ENCODE data around the gene SCFD2. TPM values are rescaled to one million over a fixed set of nuclear protein-coding genes. Genes with fewer than 3 reads are reported as not detected.

SCFD2 gene
- polyA plus RNA-seq, 6 donors from 2014 or later: 11.6 to 22.7 (median 19.3) TPM

DNA sequence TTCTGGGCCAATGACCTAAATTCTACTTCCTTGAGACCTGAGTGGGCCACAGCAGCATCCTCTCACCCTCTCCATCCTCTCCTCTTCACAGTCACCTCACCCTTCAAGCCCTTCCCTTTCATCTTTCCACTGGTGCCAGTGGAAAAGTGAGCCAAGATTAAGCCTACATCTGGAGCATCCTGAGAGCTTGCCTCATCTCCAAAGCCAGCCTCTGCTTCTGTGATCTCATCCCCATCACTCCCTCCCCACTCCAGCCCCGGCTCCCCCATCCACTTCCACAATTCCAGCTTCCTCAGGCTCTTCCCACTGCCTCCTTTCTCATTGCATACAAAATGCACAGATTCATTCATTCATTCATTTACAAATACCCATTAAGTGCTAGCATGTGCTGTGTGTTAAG lies 513.8 kb downstream of the SCFD2 start:
- Mint-ChIP-seq H3K4me1 (no peaks in the 10 kb centered on the region), H3K27ac (peak overlapping the region in 1 of 6 donors; percentile 16)
- no peak for DNase-seq

DNA sequence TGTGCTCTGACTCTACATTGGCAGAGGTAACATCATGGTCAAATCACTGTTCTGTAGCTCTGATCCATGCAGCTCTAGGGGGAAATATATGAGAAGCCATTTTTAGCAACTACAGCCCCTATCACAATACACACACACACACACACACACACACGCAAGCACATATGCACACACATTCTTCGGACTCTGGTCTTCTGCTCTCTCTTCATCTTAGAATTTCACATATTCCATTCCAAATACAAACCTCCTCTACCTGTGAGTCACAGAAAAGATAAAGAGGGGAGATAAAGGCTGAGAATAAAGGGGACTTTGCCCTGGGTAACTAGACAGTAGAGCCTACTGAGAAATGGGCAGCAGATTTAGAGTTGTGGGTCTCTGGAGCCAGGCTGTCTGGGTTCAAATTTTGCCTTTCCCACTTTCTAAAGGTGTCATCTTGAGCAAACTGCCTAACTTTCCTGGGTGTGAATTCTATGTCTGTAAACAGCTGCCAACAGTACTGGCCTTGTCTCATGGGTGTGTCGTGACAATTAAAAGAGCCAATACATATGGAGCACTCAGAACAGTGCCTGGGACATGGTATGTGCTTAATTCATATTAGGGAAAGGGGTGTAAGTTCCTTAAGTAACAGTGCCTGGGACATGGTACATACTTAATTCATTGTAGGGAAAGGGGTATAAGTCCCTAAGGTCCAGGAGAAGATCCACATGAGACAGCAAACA lies 515.3 kb downstream of the SCFD2 start:
- no peak overlapping the region for H3K27ac Mint-ChIP-seq
- H3K4me1 Mint-ChIP-seq: no peaks in the 10 kb centered on the region
- H3K4me3 Mint-ChIP-seq: no peak overlapping the region
- no peaks in the 10 kb centered on the region for H3K27me3 Mint-ChIP-seq
- DNase-seq (no peak), ATAC-seq (ENCODE audit: low read depth in 2 of 2) (no peak)
- no peaks in the 10 kb centered on the region for H3K36me3 Mint-ChIP-seq
- no peaks in the 10 kb centered on the region for H3K9me3 Mint-ChIP-seq

More for the DNA sequence above, 513.8 kb downstream of the SCFD2 start:
- peaks cover 5 to 12% (median 6%) of the 10 kb centered on the region in 3 donors for H3K27me3 Mint-ChIP-seq
- peaks cover 0 to 2% (median 0%) of the 10 kb centered on the region in 7 donors for H3K9me3 Mint-ChIP-seq
- H3K4me3 Mint-ChIP-seq: no peak overlapping the region
- H3K36me3 Mint-ChIP-seq: peaks cover 0 to under 1% of the 10 kb centered on the region in 2 donors
- no peak for ATAC-seq (ENCODE audit: low read depth in 2 of 2)

DNA sequence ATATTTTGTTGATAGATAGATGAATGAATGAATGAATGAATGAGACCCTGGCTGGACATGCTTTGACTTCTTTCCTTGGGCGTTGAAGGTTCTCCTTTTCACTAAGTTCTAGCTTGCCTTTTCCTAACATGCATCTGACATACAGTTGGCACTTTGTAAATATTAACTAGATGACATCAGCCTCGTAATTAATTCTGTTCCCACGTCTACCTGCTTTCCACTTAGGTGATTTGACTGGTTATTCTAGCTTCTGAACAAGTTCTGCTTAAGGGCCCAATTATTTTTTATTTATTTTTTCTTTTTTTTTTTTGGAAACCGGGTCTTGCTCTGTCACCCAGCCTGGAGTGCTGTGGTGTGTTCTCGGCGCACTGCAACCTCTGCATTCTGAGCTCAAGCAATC lies 517.6 kb downstream of the SCFD2 start:
- Mint-ChIP-seq H3K4me1 (peaks cover 8 to 13% (median 11%) of the 10 kb centered on the region in 3 donors), H3K27me3 (no peaks in the 10 kb centered on the region), H3K36me3 (no peaks in the 10 kb centered on the region), H3K27ac (no peak overlapping the region), H3K9me3 (peaks cover 0 to 5% (median 0%) of the 10 kb centered on the region in 7 donors), H3K4me3 (no peak overlapping the region)
- no peak for ATAC-seq (ENCODE audit: low read depth in 2 of 2)
- DNase-seq: no peak

DNA sequence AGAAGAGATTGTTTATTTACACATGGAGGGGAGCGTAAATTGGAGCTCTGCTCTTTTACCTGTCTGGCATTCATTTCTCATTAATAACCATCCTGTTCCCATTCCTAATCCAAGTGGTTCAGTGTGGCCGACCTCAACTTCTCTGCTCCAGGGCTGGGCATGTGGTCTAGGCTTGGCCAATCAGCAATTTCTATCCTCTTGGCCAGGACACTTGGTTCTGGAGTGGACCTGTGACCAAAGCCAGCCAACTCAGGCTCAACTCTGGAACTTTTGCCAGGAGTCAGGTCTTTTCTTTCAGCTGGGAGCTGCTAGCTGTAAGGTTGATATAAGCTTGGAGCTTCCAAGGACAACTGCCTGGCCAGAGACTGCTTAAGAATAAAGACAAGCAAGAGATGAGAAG lies 519.4 kb downstream of the SCFD2 start:
- H3K36me3 Mint-ChIP-seq: no peaks in the 10 kb centered on the region
- ATAC-seq (ENCODE audit: low read depth in 2 of 2) (no peak), DNase-seq (no peak)
- H3K4me3 Mint-ChIP-seq: no peak overlapping the region
- H3K27ac Mint-ChIP-seq: peak overlapping the region in 3 of 6 donors; percentile 25 to 78 (median 27)
- H3K4me1 Mint-ChIP-seq: peaks cover 12 to 20% (median 19%) of the 10 kb centered on the region in 3 donors
- no peaks in the 10 kb centered on the region for H3K27me3 Mint-ChIP-seq
- peaks cover 0 to 5% (median 0%) of the 10 kb centered on the region in 7 donors for H3K9me3 Mint-ChIP-seq

DNA sequence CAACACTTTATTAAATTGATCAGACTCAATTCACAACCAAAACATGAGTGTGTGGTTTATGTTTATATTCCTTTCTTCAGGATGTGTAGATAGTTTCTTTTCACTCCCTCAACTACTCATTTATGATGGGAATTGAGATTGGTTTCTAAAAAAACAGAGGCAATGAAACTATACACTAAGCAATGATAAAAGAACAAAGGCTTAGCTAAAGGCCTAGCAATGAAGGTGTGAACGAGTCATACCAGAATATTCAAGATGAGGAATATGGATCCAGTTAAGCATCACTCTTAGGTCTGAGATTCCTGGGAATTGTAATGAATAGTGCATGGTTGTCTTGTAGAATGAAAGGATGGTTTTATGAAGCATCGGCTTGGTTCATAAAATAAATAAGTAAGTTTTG lies 521.3 kb downstream of the SCFD2 start:
- H3K9me3 Mint-ChIP-seq: peaks cover 0 to 5% (median 0%) of the 10 kb centered on the region in 7 donors
- no peaks in the 10 kb centered on the region for H3K36me3 Mint-ChIP-seq
- H3K4me3 Mint-ChIP-seq: no peak overlapping the region
- H3K27me3 Mint-ChIP-seq: no peaks in the 10 kb centered on the region
- peak overlapping the region; percentile 6 to 94 (median 70) for H3K27ac Mint-ChIP-seq
- DNase-seq (no peak), ATAC-seq (ENCODE audit: low read depth in 2 of 2) (no peak)
- peaks cover 12 to 20% (median 19%) of the 10 kb centered on the region in 3 donors for H3K4me1 Mint-ChIP-seq

DNA sequence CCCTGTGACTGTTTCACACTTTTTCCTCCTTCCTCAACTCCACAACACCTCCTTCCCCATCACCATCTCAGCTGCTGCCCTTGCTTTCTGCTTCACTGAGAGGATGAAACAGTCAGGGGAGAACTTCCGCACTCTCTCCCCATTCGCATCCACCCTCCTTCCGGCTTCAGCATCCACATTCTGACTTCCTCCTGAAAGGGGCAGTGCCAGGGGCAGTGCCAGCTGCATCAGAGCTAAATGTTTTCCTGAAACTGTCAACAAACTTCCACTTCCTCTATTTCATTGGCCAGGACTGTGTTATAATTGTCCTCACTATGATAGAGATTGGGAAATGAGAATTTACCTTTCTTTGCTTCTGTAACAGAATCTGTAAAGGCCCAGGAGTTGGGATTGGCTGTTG lies 521.9 kb downstream of the SCFD2 start:
- Mint-ChIP-seq H3K9me3 (peaks cover 0 to 5% (median 0%) of the 10 kb centered on the region in 7 donors), H3K36me3 (no peaks in the 10 kb centered on the region), H3K4me3 (peak overlapping the region in 6 of 8 donors; percentile 27 to 85 (median 52)), H3K4me1 (peaks cover 12 to 20% (median 19%) of the 10 kb centered on the region in 3 donors), H3K27me3 (peaks cover 0 to 2% (median 0%) of the 10 kb centered on the region in 3 donors), H3K27ac (peak overlapping the region; percentile 73 to 96 (median 89))
- ATAC-seq (ENCODE audit: low read depth in 2 of 2) (peak; percentile 92 to 94), DNase-seq (peak; percentile 51)

DNA sequence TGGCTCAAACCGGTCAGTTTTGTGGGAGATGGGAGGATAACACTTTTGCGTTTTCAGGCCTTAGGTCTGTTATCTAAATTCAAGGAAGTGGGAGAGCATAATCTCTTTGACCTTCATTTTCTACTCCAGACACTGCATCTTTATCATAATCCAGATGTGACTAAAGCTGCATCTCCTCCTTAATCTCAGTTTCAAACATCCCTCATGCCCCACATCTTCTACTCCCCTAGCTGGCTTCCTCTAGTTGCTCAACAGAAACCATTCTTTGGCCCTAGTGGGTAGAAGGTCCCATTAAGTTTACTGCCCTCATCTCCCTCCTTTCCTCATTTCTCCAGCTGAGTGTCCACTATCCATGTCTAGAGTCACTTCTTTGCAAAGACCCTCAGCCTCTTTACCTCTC lies 522.5 kb downstream of the SCFD2 start:
- Mint-ChIP-seq H3K36me3 (no peaks in the 10 kb centered on the region), H3K4me1 (peaks cover 12 to 20% (median 19%) of the 10 kb centered on the region in 3 donors), H3K27me3 (peaks cover 0 to 4% (median 0%) of the 10 kb centered on the region in 3 donors), H3K27ac (peak overlapping the region; percentile 15 to 96 (median 89)), H3K4me3 (peak overlapping the region in 7 of 8 donors; percentile 7 to 71 (median 50)), H3K9me3 (peaks cover 0 to 5% (median 0%) of the 10 kb centered on the region in 7 donors)
- ATAC-seq (ENCODE audit: low read depth in 2 of 2) (no peak), DNase-seq (no peak)

DNA sequence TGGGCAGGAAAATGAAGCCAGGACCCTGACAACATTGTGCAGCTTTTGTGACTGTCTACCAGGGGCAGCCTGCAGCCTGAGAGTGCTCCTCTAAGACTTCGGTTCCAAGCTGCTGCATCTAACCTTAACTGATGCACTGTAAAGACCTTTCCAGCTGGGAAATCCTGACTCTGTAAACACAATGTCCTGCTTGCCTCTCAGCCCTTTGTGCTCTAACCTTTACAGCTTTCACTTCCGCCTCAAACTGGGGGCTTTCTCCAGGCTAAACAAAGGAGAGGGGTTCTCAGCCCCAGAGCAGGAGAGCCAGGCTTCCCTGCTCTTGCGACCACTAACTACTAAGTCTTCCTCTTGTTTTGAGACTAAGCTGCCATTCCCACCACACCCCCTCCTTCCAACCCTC lies 523.1 kb downstream of the SCFD2 start:
- Mint-ChIP-seq H3K36me3 (no peaks in the 10 kb centered on the region), H3K9me3 (peaks cover 0 to 5% (median 0%) of the 10 kb centered on the region in 7 donors), H3K27ac (peak overlapping the region in 4 of 6 donors; percentile 0 to 96 (median 88)), H3K27me3 (peaks cover 0 to 4% (median 0%) of the 10 kb centered on the region in 3 donors), H3K4me3 (no peak overlapping the region), H3K4me1 (peaks cover 12 to 20% (median 19%) of the 10 kb centered on the region in 3 donors)
- no peak for DNase-seq
- ATAC-seq (ENCODE audit: low read depth in 2 of 2): no peak

DNA sequence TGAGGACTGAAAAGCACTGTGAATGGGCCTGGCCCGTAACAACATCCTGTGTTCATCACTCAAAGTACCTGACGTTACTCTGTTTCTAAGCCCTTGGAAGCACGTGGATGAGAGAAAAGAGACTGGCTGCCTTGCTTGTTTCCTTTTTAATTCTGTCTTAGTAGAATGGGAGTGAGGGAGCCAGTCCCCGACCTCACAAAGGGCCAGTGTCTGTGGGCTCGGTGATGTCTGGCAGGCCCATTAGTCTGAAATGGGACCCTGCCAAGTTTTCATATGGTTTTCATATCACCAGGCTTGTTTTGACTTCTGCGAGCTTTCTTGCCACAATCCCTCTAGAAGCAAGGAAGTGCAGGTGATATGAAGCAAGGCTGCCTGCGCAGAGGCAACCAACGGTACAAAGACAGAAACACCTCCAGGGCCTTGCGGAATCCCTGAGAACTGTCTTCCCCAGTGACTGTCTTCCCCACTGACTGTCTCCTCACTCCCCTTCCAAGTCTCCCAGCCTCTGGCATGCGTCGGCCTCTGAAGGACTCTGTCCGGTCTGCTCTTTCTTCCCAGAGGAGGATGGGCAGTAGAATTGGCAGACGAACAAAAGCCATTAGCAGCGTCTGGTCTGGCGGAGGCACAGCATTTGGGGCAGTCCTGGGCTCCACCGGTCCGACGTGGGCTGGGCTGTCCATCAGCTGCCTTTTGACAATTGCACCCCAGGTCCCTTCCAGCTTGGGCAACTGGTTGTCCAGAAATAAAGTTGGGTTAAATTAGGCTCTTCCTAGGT lies 524.0 kb downstream of the SCFD2 start:
- ATAC-seq (ENCODE audit: low read depth in 2 of 2) (no peak), DNase-seq (no peak)
- H3K4me3 Mint-ChIP-seq: no peak overlapping the region
- no peaks in the 10 kb centered on the region for H3K36me3 Mint-ChIP-seq
- peaks cover 0 to 7% (median 3%) of the 10 kb centered on the region in 3 donors for H3K27me3 Mint-ChIP-seq
- peak overlapping the region in 2 of 6 donors; percentile 54 to 80 for H3K27ac Mint-ChIP-seq
- H3K9me3 Mint-ChIP-seq: peaks cover 0 to 5% (median 0%) of the 10 kb centered on the region in 7 donors
- H3K4me1 Mint-ChIP-seq: peaks cover 12 to 20% (median 19%) of the 10 kb centered on the region in 3 donors

DNA sequence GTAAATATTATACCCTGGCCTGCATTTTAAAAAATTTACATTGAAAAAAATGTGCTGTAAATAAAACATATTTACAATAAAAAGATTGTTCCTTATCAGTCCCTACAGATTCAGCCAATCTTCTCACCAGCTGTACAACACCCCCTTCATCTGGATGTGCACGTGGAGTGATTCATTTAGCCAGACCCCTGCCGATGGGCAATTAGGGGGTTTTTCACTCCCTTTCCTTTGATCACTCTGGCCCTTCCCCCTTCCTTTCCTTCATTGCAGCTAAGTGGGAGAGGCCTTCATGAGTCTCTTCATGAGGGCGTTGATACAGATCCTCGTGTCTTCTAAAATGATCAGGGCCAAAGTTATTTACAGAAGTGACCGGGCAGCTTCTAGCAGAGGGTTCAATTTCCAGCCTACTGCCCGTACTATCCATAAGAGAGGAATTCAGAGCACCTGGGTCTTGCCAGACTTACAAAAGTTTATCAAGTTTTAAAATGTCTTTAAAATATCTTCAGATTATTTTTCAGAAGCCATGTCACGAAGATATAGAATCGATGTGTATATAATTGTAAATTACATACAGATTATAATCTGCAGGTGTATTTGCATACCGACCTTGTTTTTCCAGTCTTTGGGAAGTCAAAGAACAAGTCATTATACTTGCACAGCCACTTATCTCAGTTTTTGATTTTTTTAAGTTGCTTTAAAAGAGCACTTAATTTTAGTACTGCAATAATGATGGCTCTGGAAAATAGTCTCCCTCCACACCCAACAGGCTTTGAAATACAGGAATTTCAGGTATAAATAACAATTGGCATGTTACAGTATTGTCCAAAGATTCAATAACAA lies 525.1 kb downstream of the SCFD2 start:
- DNase-seq (no peak), ATAC-seq (ENCODE audit: low read depth in 2 of 2) (no peak)
- Mint-ChIP-seq H3K27ac (peak overlapping the region in 2 of 6 donors; percentile 32 to 34), H3K27me3 (peaks cover 0 to 9% (median 4%) of the 10 kb centered on the region in 3 donors), H3K4me3 (no peak overlapping the region), H3K4me1 (peaks cover 12 to 20% (median 19%) of the 10 kb centered on the region in 3 donors), H3K9me3 (peaks cover 0 to 5% (median 0%) of the 10 kb centered on the region in 7 donors), H3K36me3 (no peaks in the 10 kb centered on the region)

DNA sequence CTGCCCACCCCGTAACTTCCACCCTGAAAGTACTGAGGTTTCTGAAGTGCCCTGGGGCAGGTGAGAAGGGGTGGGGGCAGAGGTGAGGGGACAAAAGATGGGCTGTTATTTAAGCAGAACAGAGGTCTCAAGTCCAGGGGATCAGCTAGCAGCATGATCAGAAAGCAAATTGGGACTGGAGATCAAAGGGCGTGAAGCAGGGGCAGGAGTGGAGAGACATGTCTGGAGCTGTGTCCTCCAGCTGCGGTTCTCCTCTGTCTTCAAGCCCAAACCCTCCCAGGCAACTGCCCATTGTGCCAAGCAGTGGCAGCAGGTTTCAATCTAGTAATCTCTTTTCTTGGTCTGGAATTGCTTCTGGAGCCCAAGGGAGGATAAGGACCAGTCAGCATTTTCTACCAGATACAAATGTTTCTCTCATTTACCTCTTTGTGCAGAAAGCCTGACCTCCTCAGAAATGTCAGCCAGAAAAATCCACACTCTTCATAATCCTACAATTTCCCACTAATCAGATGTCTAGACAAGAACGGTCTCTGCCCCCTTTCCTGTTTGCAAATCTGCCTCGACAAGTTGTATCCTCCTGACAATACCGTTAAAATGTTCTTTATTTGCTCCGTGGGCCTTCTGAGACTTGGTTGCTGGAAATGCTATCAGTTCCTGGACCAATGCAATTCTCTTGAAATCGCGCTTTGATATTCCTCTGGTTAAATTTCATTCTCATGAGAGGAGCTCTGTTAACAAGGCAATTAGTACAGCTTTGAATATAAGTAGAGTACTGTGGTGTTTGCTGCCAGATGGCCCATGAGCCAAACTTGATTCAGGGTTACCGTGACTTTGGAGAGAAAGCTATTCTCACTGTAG lies 526.9 kb downstream of the SCFD2 start:
- Mint-ChIP-seq H3K4me1 (peaks cover 11 to 15% (median 14%) of the 10 kb centered on the region in 3 donors), H3K9me3 (peaks cover 0 to 4% (median 0%) of the 10 kb centered on the region in 7 donors), H3K27me3 (peaks cover 4 to 9% (median 4%) of the 10 kb centered on the region in 3 donors), H3K27ac (no peak overlapping the region), H3K36me3 (no peaks in the 10 kb centered on the region), H3K4me3 (no peak overlapping the region)
- no peak for ATAC-seq (ENCODE audit: low read depth in 2 of 2)
- no peak for DNase-seq

Measured in naive B cell (primary cell).